T47D (cell line): ENCODE results near the gene NDUFS4.
"Not testable (repeated sequence)": the region's sequence is repeated elsewhere in the genome, so short reads cannot be mapped to it uniquely, and the experiment has no call there.

Experiments used
- DNase-seq, 2 experiments: peaks; one replicate each; pipeline versions ENCODE4 v3.0.0 to v3.0.0-alpha.2; 2011 to 2012; ENCODE audit warnings: low read depth in 1 of 2, low spot score in 1 of 2
- JUND ChIP-seq: IDR thresholded peaks from 2 replicates; pipeline ENCODE4 v1.6.1; 2012; ENCODE audit warnings: low read depth
- in situ Hi-C: cut with HindIII; loops from 2 replicates; pipeline ENCODE4 v1.10.0; 2016; ENCODE audit warnings: low sequenced_read_pairs, low pct_unique_long_range_greater_than_20kb

NDUFS4 gene

DNA sequence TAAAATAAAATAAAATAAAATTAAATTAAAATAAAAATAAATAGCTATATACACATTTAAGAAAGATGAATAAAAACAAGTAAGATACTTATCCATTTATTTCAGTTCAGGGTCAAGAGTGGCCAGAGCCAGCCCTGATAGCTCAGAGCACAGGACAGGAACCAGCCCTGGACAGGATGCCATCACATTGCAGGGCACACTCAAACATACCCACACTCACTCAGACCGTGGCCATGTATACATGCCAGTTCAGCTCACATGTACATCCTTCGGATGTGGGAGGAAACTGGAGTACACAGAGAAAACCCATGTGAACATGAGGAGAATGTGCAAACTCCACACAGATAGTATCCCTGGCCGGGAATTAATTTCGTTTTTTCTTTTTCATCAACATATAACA, 21.8 kb downstream of the NDUFS4 start:
- TF ChIP-seq JUND = no peak
- in situ Hi-C loops = no loop called here
- DNase-seq = no peak

GRCh38 chr5:53590759-53591158, 30.3 kb downstream of the NDUFS4 start:
- DNase-seq = no peak
- in situ Hi-C loops = no loop called here
- no peak for TF ChIP-seq JUND

- no peak for TF ChIP-seq JUND
- in situ Hi-C loops = no loop called here
- no peak for DNase-seq
These were observed 34.0 kb downstream of the NDUFS4 start for GRCh38 chr5:53594419-53594818.

DNA sequence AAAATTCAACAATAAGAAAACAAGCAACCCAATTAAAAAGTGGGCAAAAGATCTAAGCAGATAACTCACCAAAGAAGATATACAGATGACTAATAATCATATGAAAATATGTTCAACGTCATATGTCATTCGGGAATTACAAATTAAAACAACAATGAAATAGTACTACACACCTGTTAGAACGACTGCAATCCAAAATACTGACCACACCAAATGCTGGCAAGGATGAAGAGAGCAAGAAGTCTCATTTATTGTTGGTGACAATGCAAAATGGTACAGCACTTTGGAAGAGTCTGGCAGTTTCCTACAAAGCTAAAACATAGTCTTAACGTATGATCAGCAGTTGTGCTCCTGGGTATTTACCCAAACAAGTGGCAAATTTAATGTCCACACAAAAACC, 37.5 kb downstream of the NDUFS4 start:
- in situ Hi-C loops = no loop called here
- TF ChIP-seq JUND = no peak
- DNase-seq = peak in 1 of 2 experiments; percentile 7

DNA sequence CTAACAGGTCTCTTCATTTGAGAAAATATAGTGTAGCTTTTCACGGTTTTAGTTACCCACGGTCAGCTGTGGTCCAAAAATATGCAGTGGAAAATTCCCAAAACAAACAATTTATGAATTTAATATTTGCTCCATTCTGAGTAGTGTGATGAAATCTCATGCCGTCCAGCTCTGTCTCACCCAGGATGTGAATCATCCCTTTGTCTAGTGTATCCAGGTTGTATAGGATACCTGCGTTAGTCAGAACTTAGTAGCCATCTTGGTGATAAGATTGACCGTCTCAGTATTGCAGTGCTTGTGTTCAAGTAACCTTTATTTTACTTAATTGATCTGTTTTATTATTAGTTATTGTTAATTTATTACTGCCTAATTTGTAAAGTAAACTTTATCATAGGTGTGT, 41.1 kb downstream of the NDUFS4 start:
- in situ Hi-C loops = no loop called here
- no peak for DNase-seq
- TF ChIP-seq JUND = no peak

DNA sequence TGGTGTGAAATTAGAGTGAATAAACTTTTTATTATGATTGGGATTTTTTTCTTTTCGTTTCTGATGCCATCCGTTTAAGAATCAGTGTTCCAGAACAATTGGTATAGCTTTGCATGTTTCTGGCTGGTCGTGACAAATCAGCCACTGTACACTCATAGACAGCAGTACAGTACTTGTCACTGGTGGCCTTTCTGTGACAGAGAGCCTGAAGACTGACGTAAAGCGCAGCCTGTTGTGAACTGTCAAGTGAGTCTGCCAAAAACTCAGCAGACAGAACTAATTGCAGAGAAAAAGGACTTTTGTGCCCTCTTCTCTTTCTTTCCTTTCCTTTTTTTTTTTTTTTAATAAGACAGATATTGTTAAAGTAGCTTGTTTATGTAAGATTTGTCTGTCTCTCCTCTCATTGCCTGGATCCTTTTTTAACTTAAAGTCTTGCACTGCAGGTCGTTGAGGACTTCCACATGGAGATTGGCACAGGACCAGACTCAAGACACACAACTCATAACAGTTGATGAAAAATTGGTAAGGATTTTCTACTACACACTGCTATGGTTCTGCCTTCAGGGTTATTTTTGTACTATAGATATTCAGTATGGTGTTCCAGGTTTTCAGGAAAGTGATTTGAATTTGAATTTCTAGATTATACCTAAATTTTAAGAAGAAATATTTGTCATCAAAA, 42.7 kb downstream of the NDUFS4 start:
- in situ Hi-C loops = no loop called here
- no peak for DNase-seq
- no peak for TF ChIP-seq JUND

GRCh38 chr5:53604309-53604708, 43.9 kb downstream of the NDUFS4 start:
- no peak for DNase-seq
- TF ChIP-seq JUND = no peak
- in situ Hi-C loops = no loop called here

DNA sequence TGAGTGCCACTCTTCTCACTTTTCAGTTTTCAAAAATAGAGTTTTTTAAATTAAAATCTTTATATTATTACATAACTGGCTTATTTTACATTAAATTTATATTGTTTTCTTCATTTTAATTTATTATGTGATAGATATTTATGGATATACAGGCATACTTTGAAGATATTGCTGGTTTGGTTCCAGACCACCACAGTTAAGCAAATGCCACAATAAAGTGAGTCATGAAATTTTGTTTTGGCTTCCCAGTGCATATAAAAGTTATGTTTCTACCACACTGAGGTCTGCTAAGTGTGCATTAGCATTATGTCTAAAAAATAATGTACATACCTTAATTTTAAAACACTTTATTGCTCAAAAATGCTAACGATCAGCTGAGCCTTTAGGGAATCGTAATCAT, 47.4 kb downstream of the NDUFS4 start:
- DNase-seq = no peak
- in situ Hi-C loops = no loop called here
- no peak for TF ChIP-seq JUND

- DNase-seq, in situ Hi-C loops: not testable (repeated sequence)
These were observed 48.5 kb downstream of the NDUFS4 start for GRCh38 chr5:53608897-53609296.

DNA sequence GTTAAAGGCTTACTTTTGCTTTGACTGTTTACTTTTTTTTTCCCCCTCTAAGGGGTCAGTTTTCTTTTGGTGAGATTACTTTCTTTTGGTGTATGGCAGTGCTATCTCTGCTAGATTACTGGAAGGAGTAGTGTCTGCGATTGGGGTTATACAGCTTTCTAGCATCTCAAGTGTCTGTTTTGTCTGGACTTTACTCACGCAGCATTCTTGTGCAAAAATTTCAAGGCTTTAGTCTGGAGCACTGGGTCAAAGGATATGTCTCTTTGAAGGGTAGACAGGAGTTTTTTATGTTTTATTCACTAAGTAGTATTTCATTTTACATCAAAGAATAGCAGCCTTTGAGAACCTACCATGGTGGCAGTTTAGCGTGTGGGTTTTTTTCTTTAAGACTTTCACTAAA, 52.6 kb downstream of the NDUFS4 start:
- in situ Hi-C loops = no loop called here
- no peak for TF ChIP-seq JUND
- DNase-seq = no peak

GRCh38 chr5:53613536-53613935, 53.1 kb downstream of the NDUFS4 start:
- TF ChIP-seq JUND = no peak
- in situ Hi-C loops = no loop called here
- no peak for DNase-seq

- DNase-seq = no peak
- in situ Hi-C loops = no loop called here
- no peak for TF ChIP-seq JUND
These were observed 54.0 kb downstream of the NDUFS4 start for GRCh38 chr5:53614376-53614885.

GRCh38 chr5:53616939-53617549, 56.6 kb downstream of the NDUFS4 start:
- DNase-seq = peak in 1 of 2 experiments; percentile 37
- in situ Hi-C loops = no loop called here
- TF ChIP-seq JUND = no peak

DNA sequence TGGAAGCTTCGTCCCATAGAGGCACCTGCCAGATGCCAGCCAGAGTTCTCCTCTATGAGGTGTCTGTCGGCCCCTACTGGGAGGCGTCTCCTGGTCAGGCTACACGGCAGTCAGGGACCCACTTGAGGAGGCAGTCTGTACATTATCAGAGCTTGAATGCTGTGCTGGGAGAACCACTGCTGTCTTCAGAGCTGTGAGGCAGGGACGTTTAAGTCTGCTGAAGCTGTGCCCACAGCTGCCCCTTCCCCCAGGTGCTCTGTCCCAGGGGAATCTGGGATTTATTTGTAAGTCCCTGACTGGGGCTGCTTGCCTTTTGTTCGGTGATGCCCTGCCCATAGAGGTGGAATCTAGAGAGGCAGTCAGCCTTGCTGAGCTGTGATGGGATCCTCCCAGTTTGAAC, 70.8 kb downstream of the NDUFS4 start:
- TF ChIP-seq JUND = no peak
- in situ Hi-C loops = no loop called here
- DNase-seq = no peak
